Prostate gland (tissue), 2 donors: ENCODE measurements around the gene HS1BP3. TPM values are rescaled to one million over a fixed set of nuclear protein-coding genes. Genes with fewer than 3 reads are reported as not detected.
A peak's percentile ranks its signal among the peaks of the same experiment; 100 is the strongest.

Experiments
- DNase-seq: peaks from one replicate; pipeline ENCODE4 v3.0.0-alpha.2; 2019; ENCODE audit warnings: low spot score
- H3K27ac ChIP-seq, 2 donors: fragments of 200-600 bp; sonication (generic); 2 replicates each; pipeline ENCODE4 v1.5.1; 2017 to 2019
- H3K27me3 ChIP-seq: fragments of 200-600 bp; sonication (generic); replicated peaks from 2 replicates; pipeline ENCODE4 v1.5.1; 2019; ENCODE audit not compliant: insufficient read depth
- H3K36me3 ChIP-seq, 2 donors: fragments of 200-600 bp; sonication (generic); 1 replicate in 1 of 2; 2 replicates in 1 of 2; pipeline versions ENCODE4 v1.5.1 to v1.8.1; 2017 to 2019
- H3K4me1 ChIP-seq: fragments of 200-600 bp; sonication (generic); replicated peaks from 2 replicates; pipeline ENCODE4 v1.5.1; 2019
- H3K4me3 ChIP-seq, 2 donors: fragments of 200-600 bp; sonication (generic); 2 replicates each; pipeline ENCODE4 v1.5.1; 2017 to 2019
- H3K9me3 ChIP-seq: fragments of 200-600 bp; sonication (generic); 2 replicates; pipeline ENCODE4 v1.5.1; 2017
- CTCF ChIP-seq, 4 experiments: fragments of 200-600 bp in 2 of 4; fragments of 450-650 bp in 2 of 4; sonication (generic) in 2 of 4; IDR thresholded peaks; 1 replicate in 3 of 4; 2 replicates in 1 of 4; pipeline ENCODE4 v1.5.1; 2016 to 2019; ENCODE audit warnings: antibody characterized with exemption in 4 of 4, mild to moderate bottlenecking in 2 of 4, moderate library complexity in 2 of 4
- POLR2A ChIP-seq: fragments of 450-650 bp; IDR thresholded peaks from one replicate; pipeline ENCODE4 v1.6.1; 2016; ENCODE audit warnings: antibody characterized with exemption, mild to moderate bottlenecking
- POLR2AphosphoS5 ChIP-seq: sonication (generic); formaldehyde crosslinking; IDR thresholded peaks from one replicate; pipeline ENCODE4 v1.6.1; 2017; ENCODE audit warnings: antibody characterized with exemption
- WGBS: methylation state at CpG from one replicate; pipeline ENCODE4 v1.1.5; 2018; 5-methylcytosine and 5-hydroxymethylcytosine counted together
- intact Hi-C: fragments of 100-400 bp; cut with DNase I; formaldehyde crosslinking; loops from one replicate; pipeline ENCODE4 v1.14.2; 2022
- total RNA-seq, 2 donors: library from RNA; depleted of rRNA; stranded (reverse); fragments of >200 nt; gene quantifications; one replicate each; pipeline ENCODE4 v1.1.0, GENCODE V29; 2016

Gene HS1BP3
- total RNA-seq, 2 donors from 2014 or later: 29.9 to 39.4 TPM

GRCh38 chr2:20571644-20572215 lies 79.2 kb downstream of the HS1BP3 start:
- no peak for TF ChIP-seq POLR2A
- TF ChIP-seq POLR2AphosphoS5: no peak
- no peak for TF ChIP-seq CTCF (IDR thresholded peaks at IDR 0.05)
- Histone ChIP-seq H3K9me3 (no peaks in the 10 kb centered on the region), H3K27me3 (no peaks in the 10 kb centered on the region), H3K27ac (no peak overlapping the region), H3K36me3 (no peaks in the 10 kb centered on the region), H3K4me3 (no peak overlapping the region), H3K4me1 (peaks cover 3% of the 10 kb centered on the region)
- intact Hi-C loops: no loop called here
- 96% methylated on average over 7 of the region's 7 CpGs for WGBS
- no peak for DNase-seq

- H3K27ac ChIP-seq: no peak overlapping the region
- WGBS: 83% methylated on average over 10 of the region's 10 CpGs
- intact Hi-C loops: no loop called here
- no peaks in the 10 kb centered on the region for H3K9me3 ChIP-seq
- H3K4me3 ChIP-seq: no peak overlapping the region
- no peaks in the 10 kb centered on the region for H3K27me3 ChIP-seq
- H3K36me3 ChIP-seq: no peaks in the 10 kb centered on the region
- no peak for TF ChIP-seq CTCF (IDR thresholded peaks at IDR 0.05)
- no peak for TF ChIP-seq POLR2AphosphoS5
- TF ChIP-seq POLR2A: no peak
- DNase-seq: no peak
- peaks cover 3% of the 10 kb centered on the region for H3K4me1 ChIP-seq
These were observed 79.7 kb downstream of the HS1BP3 start for GRCh38 chr2:20571231-20571630.

GRCh38 chr2:20570249-20570648 lies 80.6 kb downstream of the HS1BP3 start:
- Histone ChIP-seq H3K4me3 (no peak overlapping the region), H3K4me1 (peaks cover 3% of the 10 kb centered on the region), H3K9me3 (no peaks in the 10 kb centered on the region), H3K36me3 (no peaks in the 10 kb centered on the region), H3K27me3 (no peaks in the 10 kb centered on the region), H3K27ac (no peak overlapping the region)
- DNase-seq: no peak
- intact Hi-C loops: no loop called here
- WGBS: 99% methylated on average over 6 of the region's 6 CpGs
- TF ChIP-seq POLR2AphosphoS5: no peak
- TF ChIP-seq POLR2A: no peak
- no peak for TF ChIP-seq CTCF (IDR thresholded peaks at IDR 0.05)

- Histone ChIP-seq H3K36me3 (no peaks in the 10 kb centered on the region), H3K27ac (peak overlapping the region in 1 of 2 donors; percentile 43), H3K9me3 (no peaks in the 10 kb centered on the region), H3K27me3 (no peaks in the 10 kb centered on the region), H3K4me3 (no peak overlapping the region), H3K4me1 (peaks cover 3% of the 10 kb centered on the region)
- TF ChIP-seq POLR2A (no peak), POLR2AphosphoS5 (no peak), CTCF (IDR thresholded peaks at IDR 0.05) (no peak)
- 69% methylated on average over 7 of the region's 7 CpGs for WGBS
- DNase-seq: no peak
- intact Hi-C loops: no loop called here
These were observed 81.3 kb downstream of the HS1BP3 start for GRCh38 chr2:20569464-20570223.
